ENCODE measurements around the gene B3GLCT. TPM values are rescaled to one million over a fixed set of nuclear protein-coding genes. Genes with fewer than 3 reads are reported as not detected.
A peak's percentile ranks its signal among the peaks of the same experiment; 100 is the strongest.
"Not testable (repeated sequence)": the region's sequence is repeated elsewhere in the genome, so short reads cannot be mapped to it uniquely, and the experiment has no call there.

The B3GLCT gene
- total RNA-seq, 1 donor from 2014 or later: 25.0 TPM

DNA sequence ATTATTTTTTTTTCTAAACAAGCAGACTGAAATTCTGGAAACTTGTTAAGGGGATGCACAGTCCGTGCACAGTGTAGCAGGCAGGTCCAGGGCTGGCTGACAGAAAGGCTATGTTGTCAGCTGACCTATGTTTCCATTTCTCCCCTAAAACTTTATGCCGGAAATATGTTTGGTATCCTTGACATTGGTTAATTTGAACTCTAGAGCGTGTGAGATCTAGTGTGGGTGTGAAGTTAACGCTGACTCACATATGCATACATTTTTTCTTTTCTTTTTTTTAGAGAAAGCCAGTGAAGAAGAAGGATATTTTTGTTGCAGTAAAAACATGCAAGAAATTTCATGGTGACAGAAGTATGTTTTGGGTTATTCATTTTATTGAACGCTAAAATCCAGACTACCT, 76.6 kb downstream of the B3GLCT start:
- DNase-seq (ENCODE audit: low read depth in 2 of 2): no peak

DNA sequence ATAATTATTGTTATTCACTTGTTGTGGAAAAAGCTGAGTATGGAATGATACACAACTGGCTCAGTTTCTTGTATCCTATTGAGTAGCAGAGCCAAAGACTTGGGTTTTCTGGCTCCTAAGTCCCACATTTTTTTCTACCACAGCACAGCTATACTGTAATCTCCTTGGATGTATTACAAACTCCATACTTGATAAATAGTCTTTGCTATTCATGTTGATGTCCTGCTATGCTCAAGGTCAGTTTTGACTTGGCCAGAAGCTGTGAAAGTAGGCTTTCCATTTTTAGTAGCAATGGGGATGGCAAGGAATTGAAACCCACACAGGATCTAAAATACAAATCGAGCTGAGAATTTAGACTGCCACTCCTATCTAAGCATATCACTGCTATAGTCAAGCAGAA, 79.1 kb downstream of the B3GLCT start:
- DNase-seq (ENCODE audit: low read depth in 2 of 2): no peak

DNA sequence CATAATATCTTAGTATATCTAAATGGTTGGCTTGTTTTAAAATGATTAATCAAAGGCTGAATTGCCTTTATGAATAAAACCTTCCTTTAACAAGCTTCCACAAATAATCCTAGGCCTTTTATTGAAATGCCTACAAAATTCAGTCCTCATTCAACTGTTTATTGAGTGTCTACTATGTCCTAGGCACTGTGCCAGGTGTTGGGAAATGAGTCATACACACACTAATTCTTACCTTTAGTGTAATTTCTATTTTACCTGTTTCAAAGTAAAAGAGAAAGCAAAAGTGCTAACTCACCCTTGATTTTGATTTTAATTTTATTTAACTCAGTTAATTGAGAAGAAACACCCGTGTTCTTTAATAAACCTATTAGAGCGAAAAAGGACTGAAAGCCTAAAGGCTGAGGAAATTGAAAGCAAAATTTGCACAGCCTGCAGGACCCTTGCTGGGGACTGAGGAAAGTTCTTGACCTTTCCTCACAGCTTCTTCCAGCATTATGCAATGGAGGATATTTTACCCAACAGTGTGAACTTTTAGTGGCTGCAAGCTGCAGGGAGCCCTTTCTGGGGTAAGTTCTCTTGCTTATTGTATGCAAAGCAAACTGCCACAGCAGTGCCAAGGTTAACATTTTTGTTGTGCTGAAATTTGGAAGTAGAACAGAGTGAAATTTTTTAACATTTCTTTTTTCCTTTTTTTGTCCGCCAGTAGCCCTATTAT, 83.1 kb downstream of the B3GLCT start:
- peak in 1 of 2 donors; percentile 9 for DNase-seq (ENCODE audit: low read depth in 2 of 2)

DNA sequence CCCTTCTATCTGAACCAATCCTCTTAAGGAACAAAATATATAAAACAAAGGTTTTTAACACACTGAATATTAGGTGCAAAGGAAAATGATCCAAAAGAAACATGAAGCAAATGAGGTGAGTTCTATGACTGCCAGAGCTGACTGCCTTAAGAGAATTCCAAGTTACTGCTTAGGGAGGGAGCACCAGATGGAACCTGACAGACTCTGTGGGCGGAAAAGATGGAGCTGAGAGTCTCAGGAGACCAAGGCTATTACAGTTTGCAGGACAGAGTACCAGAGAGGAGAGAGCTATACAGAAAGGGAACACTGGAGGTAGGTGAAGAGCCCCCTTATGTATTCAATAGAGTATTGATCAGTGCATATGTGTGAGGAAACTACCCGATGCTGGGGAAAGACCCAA, 87.2 kb downstream of the B3GLCT start:
- no peak for DNase-seq (ENCODE audit: low read depth in 2 of 2)

DNA sequence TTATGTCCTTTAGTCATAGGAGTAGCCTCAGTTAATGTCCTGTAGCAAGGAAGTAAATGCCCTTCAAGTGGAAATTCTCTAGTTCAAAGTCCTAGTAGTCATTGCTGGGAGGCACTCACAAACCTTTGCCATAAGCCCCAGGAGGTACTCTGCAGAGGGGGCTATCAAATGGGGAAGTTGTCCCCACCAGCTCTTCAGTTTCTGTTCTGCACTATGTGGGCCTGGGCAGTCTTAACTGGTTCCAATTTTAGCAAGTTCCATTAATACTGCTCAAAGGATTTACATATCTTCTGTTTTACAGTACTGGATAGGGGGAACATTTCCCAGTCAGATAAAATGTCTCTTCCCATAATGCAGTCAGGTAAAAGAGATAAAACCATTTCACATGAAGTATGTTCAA, 101.3 kb downstream of the B3GLCT start:
- DNase-seq (ENCODE audit: low read depth in 2 of 2): no peak

DNA sequence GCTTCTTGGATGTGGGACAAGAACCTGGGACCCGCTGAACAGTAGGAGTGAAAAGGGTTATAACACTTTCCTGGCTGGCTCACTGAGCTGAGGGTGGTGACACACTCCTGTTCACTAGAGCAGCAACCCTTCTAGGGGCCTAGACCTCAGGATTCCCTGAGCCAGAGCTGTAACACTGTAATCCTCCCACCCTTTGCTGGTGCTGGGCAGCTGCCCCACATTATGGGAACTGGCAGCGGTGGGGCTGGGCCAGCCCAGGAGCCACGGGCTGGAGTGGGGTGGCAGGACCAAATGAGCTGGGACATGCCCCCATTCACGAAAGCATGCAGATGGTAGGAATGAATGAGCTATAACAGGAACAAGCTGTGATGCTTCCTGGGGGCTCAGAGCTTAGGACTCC, 110.6 kb downstream of the B3GLCT start:
- DNase-seq (ENCODE audit: low read depth in 2 of 2): no peak

DNA sequence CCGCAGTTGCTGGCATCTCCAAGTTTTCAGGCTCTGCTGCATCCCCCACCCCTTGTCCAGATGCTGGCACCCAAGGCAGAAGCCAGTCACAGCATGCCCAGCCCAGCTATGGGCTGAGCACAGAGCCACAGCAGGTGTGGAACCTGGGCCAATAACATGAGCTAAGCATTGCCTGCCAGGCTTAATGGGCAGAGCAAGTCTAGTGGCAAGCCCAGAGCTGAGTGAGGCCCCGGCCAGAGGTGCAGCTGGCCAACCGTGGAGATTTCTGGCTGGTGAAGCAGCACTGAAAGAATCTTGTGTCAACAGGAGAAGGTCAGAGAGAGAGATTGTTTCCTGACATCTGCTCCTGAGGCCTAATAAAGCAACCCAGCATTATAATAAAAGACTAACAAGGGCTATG, 111.0 kb downstream of the B3GLCT start:
- DNase-seq (ENCODE audit: low read depth in 2 of 2): no peak

DNA sequence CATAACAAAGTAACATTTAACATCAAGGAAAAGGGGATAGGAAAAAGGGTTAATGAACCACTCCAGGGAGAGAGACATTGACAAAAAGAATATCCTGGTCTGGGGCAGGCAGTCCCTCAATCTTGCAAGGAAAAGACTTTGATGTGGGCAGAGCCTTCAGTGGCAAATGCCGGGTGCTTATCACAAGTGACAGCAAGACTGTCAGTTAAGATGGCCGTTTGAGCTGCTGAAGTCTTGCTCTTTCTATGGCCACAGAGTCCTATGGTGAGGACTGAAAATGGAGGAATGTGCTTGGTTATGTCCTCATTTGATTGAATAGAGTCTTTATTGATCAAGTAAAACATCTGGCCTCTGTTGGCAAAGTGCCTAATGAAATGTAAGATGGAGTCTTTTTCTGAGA, 112.1 kb downstream of the B3GLCT start:
- no peak for DNase-seq (ENCODE audit: low read depth in 2 of 2)

DNA sequence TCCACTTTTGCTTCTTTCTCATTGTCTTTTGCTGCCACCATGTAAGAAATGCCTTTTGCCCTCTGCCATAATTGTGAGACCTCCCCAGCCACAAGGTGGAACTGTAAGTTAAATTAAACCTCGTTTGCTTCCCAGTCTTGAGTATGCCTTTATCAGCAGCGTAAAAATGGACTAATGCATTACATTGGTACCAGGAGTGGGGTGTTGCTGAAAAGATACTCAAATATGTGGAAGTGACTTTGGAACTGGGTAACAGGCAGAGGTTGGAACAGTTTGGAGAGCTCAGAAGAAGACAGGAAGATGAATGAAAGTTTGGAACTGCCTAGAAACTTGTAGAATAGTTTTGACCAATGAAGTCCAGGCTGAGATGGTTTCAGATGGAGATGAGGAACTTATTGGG, 115.2 kb downstream of the B3GLCT start:
- no peak for DNase-seq (ENCODE audit: low read depth in 2 of 2)

DNA sequence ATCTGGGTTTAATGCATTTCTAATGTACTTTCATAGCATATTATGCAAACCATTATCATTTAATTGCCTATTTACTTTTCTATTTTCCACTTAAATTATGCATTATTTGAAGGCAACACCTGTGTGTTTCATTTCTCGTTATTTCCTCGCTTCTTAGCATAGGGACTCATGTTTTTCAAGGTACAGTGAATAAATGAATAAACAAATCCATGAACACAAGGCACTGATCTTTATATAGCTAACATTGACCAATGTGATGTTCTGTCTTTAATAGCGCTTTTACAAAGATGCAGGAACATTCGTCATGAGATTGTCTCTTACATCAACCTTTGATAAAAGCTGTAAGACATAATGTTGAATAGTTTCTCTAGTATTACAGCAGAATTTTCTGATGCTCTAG, 121.2 kb downstream of the B3GLCT start:
- DNase-seq (ENCODE audit: low read depth in 2 of 2): no peak

DNA sequence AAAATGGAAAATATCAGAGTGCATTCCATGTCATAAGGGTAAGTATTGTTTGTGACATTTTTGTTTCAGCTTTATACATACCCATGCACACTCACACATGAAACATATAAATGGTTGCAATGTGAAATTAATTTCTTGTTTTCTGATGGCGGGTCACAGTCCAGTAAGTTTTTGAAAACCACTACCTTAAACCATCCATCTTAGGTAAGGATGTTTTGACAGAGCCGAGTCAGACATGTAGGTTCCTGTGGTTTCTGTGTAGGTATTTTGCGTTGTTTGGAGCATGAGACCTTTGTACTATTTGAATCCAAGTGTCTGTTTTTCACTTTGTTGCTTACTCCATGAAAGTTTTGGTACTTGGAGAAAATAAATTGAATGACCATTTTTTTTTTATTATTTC, 121.7 kb downstream of the B3GLCT start:
- no peak for DNase-seq (ENCODE audit: low read depth in 2 of 2)

DNA sequence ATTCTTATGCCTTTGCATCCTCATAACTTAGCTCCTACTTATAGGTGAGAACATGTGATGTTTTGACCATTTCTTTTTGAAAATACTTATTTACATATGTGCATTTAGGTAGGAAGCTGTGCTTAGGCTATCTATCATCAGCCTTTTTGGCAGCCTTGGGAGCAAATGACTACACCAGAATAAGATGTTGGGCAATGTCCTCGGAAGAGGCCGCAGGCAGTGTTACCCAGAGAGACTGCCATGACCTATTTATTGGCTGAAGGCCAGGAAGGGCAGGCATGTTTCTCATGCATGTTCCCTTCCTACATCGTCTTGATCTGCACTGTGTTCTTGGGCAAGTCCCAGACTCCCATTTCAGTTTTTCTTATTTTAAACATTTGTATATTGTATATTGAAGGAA, 122.3 kb downstream of the B3GLCT start:
- DNase-seq (ENCODE audit: low read depth in 2 of 2): no peak

DNA sequence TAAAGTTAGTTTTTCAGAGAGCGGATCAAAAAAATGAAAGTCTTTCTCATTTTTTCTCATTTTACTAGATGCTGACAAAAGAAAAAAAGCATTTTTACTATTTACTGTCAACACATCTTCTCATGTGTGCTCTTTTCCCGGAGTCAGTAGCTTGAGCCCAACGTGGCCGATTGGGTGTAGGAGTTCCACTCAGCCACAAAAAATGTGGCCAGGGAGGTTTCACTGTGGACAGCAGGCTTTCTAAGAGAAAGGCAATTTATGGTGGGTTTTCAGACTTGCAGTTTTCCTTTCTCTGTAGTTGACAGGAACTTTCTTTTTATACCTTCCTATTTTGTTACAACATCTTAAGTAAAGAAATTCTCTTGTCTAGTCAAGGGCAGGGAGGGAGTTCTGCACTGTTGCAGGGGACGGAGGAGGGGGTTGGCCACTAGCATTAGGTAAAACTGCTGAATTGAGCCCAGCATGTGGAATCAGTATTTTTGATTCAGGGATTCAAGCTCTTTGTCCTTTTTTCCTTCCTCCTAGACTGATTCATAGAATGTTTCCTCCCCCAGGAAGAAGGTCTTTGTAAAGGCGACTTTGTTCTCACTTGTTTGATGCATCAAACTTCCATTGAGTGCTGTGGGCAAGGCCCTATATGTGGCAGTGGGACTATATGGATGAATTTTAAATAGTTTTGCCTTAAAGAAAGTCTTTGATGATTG, 123.1 kb downstream of the B3GLCT start:
- DNase-seq (ENCODE audit: low read depth in 2 of 2): no peak

DNA sequence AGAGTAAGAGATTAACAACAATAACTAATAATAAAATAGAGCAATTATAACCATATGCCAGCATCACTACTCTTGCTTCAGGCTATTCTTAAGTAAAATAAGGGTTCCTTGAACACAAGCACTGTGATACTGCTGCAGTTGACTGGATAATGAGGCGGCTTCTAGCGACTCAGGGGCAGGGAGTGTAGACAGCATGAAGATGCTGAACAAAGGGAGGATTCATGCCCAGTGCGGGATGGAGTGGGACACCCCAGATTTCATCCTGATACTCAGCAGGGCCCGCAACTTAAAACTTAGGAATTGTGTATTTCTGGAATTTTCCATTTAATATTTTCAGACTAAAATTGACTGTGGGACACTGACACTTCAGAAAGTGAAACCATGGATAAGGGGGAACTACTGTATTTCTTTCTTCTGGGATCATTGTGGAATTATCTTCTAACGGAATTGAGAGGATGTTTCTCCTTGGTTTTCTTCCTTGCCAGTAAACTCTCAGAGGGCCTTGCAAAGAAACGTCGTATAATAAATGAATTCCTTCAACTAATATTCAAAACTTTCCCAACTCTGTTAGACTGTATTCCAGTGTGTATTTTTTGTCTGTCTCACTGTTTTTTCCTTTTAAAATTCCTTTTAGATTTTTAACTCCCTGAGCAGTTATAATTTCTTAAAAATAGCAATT, 127.5 kb downstream of the B3GLCT start:
- DNase-seq (ENCODE audit: low read depth in 2 of 2): no peak

DNA sequence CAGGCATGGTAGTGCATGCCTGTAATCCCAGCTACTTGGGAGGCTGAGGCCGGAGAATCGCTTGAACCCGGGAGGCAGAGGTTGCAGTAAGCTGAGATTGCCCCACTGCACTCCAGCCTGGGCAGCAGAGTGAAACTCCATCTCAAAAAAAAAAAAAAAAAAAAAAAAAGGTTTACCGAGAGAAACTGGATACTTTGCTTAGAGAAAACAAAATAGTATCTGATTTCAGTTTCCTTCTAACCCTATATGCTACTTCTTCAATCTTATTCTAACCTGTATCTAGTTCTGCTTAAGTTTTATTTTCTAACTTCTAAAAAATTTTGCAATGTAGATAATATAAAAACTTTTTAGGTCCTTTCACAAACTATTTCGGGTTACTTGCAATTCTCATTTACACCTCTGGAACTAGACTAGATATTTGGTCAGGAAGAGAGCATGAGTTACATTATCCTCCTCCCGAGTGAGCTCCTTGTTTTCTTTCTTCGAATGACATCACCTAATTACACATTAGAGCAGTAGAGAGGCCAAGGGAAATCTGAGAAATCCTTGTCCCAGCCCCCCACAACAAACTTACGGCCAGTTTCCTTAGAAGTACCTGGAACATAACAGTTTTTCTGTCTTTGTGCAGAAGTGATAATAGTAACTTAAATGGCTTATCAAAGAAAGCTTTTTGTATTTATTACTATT, 128.9 kb downstream of the B3GLCT start:
- DNase-seq (ENCODE audit: low read depth in 2 of 2): no peak

DNA sequence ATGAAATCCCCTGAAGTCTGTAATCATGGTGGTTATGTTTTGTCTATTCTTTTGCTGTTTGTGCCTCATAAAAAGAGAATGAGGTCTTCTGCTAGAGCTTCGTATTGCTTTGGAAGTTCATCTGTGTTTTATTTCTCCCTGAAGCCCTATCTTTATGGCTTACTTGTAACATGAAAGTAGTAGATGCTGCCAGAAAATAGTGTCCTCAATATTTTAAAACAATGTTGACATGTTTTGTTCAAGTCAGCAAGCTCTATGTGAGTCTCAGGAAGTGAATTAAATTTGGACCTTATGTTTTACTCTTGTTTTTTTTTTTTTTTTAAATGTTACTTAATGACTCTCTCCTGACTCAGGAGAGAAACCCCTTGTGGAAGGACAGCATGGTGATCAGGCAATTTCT, 130.5 kb downstream of the B3GLCT start:
- no peak for DNase-seq (ENCODE audit: low read depth in 2 of 2)

DNA sequence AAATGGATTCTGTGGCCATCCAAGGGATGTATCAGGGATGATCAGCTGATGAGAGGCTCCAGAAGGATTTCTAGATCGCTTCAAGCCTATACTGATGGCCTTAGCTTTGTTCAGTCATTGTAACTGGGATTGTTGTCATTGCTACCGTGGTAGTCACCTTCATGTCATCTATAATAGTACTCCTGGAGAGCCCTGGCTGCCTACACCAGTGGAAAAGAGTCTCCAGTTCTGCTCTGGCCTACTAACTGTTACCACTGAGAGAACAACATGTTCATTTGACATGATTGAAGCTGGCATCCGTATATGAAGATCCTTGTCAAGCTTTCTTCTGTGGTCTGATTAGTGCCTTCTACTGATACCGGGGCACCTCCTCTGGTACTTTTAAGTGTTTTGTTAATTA, 131.3 kb downstream of the B3GLCT start:
- no peak for DNase-seq (ENCODE audit: low read depth in 2 of 2)

DNA sequence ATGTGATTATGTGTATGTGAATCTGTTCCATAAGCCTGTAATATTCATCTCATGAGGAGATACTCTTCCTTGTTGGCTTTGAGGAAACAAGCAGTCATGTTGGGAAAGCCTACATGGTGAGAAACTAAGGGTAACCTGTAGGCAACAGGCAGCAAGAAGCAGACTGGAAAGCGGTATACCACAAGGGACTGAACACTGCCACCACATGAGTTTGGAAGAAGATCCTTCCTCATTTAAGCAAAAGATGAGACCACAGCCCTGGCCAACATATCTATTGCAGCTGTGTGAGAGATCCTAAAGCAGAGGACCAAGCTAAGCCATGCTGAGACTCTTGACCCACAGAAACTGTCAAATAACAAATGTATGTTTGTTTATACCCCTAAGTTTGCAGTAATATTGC, 134.8 kb downstream of the B3GLCT start:
- no peak for DNase-seq (ENCODE audit: low read depth in 2 of 2)

DNA sequence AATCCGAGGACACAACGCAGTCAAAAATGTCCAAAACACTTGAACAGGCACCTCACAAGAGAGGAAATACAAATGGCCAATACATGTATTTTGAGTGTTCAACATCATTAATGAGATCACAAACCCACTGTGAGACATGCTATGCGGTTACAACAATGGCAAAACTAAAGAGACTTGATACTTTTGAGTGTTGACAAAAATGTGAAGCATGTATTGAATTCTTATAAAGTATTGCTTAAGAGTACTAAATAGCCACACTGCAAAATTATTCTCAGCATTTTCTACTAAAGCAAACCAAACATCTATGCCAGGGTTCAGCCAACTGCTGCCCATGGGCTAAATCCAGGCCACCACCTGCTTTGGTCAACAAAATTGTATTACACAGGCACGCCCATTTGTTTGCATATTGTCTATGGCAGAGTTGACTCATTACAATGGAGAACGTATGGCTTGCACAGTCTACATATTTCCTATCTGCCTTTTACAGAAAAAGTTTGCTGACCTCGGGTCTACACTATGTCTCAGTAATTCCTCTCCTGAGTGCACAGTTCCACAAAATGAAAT, 135.3 kb downstream of the B3GLCT start:
- DNase-seq (ENCODE audit: low read depth in 2 of 2): no peak

DNA sequence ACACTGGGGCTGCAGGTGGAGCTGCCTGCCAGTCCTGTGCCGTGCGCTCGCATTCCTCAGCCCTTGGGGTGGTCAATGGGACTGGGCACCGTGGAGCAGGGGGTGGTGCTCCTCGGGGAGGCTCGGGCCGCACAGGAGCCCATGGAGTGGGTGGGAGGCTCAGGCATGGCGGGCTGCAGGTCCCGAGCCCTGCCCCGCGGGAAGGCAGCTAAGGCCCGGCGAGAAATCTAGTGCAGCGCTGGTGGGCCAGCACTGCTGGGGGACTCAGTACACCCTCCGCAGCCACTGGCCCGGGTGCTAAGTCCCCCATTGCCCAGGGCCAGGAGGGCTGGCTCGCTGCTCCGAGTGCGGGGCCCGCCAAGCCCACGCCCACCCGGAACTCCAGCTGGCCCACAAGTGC, 139.8 kb downstream of the B3GLCT start:
- DNase-seq (ENCODE audit: low read depth in 2 of 2): not testable (repeated sequence)

DNA sequence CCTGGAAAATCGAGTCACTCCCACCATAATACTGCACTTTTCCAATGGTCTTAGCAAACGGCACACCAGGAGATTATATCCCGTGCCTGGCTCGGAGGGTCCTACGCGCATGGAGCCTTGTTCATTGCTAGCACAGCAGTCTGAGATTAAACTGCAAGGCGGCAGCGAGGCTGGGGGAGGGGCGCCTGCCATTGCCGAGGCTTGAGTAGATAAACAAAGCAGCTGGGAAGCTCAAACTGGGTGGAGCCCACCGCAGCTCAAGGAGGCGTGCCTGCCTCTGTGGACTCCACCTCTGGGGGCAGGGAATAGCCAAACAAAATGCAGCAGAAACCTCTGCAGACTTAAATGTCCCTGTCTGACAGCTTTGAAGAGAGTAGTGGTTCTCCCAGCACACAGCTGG, 141.1 kb downstream of the B3GLCT start:
- not testable (repeated sequence) for DNase-seq (ENCODE audit: low read depth in 2 of 2)

DNA sequence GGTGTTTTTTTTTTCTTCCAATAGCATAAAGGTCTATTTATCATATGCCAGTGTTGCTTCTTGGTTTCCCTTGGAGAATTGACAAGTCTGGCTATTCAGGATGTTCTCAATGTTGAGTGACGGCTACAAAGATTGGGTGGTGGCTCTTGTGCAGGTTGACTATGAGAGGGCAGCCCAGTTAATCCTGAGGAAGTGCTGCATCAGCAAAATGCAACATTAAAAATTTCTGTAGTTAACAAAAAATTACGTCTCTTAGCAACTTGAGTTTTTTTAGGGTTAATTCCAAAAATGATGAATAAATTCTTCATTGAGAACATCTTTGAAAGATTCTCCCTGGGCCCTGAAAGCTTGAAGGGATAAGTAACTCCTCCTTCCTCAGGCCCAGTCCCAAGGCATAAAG, 147.1 kb downstream of the B3GLCT start:
- no peak for DNase-seq (ENCODE audit: low read depth in 2 of 2)

Measured in lung microvascular endothelial cell (primary cell).